ENCODE data around the gene TAS1R1.
"Not testable (repeated sequence)": the region's sequence is repeated elsewhere in the genome, so short reads cannot be mapped to it uniquely, and the experiment has no call there.

TAS1R1 gene

DNA sequence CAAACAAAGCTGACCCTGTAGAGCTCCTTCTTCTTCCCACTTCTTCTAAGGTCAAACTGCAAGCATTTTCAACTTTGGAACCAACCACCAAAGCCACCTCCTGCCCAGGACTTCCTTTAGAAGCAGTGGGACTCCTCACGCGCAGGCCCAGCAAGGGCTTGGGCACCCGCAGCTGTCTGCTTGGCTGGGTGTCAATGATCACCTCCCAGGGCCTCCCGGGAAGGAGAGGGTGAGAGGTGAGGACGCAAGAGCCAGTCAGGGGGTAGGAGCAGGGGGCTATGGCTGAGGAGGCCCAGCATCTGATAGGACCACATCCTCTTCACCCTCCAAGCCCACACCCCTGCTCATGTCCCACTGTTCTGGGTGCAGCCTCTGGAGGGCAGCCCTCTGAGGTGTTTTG, 37.3 kb downstream of the TAS1R1 start:
- no peak for DNase-seq

DNA sequence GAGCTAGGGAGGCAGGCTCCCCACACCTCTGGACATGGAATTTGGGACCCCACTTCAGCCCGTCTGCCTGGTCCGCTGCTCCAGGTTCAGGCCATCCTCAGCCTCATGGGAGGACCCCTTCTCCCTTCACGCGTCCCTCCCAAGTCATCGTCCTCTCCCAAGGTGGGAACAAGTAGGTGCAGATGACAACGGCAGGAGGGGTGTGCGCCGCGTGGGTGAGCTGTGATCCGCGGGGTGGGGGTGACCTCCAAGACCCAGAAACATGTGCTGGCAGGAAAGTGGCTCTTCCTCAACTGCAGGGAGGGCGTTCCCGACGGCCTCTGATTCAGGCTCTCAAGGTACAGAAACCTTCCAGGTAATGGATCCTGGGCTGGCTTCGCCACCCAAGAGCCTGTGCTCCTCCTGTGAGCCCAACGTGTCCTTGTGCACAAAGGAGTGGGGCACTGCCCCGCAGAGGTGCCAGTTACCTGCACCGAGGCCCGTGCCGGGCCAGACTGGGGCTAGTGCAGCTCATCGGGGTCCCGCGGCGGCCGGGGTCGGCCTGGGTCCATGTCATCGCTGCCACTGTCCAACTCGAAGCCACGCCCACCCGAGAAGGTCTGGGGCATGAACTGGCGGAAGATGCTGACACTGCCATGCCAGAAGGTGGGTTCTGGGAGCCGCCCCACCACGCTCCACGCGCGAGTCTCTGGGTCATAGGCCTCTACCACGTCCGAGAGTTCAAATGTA, 37.9 kb downstream of the TAS1R1 start:
- no peak for DNase-seq

DNA sequence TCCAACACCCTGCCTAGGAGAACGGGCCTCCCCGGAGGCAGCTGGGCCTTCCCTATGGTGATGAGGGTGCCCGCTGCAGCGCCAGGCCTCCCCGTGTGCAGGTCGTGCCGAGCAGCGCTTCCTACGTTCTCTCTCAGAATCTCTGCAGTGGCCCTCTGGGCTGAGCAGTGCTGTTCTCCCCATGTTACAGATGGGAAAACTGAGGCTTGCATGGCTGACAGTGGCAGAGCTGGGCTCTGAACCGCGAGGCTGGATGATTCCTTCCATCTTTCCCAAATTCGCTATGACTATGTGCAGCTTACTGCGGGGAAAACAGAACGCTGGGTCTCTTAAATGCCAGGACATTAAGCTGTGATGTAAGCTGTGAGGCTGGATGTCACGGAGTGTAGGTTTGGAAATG, 38.7 kb downstream of the TAS1R1 start:
- DNase-seq = no peak

DNA sequence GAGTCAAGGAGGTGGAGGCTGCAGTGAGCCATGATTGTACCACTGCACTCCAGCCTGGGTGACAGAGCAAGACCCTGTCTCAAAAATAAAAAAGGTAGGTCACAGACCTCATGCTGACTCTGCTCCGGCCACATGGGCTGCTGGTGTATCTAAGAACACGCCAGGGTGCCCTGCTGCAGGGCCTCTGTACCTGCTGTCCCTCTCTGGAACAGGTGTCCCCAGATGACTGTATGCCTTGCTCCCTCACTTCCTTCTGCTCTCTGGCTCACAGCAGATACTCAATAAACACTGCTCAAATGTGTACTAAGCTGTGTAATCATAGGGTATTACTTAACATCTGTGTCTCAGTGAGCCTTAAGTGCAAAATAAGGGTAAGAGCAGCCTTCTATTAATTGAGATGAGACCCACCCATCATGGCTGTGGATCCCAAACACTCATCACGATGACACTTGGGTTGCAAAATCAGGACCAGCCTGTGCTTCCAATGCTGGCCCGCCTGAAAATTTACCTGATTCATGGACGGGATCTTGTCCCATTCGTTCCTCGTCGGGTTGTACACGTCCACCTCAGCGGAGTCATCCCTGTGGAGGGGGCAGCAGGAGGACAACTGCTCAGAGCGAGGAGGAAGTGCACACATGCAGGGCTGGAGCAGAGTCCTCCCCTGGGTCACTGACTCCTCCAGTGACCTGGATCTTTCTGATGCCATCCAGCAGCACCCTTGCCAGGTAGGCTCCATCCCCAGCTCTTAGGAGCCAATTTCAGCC, 40.1 kb downstream of the TAS1R1 start:
- DNase-seq = no peak

DNA sequence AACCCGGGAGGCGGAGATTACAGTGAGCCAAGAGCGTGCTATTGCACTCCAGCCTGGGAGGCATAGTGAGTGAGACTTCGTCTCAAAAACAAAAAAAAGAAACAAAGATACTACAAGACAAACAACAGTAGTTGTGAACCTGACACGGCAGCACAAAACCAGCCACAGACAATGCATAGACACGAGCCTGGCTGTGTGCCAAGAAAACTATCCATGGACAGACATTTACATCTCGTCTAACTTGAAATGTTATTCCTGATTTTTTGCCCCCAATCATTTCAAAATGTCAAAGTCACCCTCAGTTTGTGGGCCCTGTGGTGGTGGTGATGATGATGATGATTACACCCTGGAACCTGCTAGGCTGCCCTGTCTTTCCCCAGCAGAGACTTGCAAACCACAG, 41.2 kb downstream of the TAS1R1 start:
- DNase-seq = no peak

DNA sequence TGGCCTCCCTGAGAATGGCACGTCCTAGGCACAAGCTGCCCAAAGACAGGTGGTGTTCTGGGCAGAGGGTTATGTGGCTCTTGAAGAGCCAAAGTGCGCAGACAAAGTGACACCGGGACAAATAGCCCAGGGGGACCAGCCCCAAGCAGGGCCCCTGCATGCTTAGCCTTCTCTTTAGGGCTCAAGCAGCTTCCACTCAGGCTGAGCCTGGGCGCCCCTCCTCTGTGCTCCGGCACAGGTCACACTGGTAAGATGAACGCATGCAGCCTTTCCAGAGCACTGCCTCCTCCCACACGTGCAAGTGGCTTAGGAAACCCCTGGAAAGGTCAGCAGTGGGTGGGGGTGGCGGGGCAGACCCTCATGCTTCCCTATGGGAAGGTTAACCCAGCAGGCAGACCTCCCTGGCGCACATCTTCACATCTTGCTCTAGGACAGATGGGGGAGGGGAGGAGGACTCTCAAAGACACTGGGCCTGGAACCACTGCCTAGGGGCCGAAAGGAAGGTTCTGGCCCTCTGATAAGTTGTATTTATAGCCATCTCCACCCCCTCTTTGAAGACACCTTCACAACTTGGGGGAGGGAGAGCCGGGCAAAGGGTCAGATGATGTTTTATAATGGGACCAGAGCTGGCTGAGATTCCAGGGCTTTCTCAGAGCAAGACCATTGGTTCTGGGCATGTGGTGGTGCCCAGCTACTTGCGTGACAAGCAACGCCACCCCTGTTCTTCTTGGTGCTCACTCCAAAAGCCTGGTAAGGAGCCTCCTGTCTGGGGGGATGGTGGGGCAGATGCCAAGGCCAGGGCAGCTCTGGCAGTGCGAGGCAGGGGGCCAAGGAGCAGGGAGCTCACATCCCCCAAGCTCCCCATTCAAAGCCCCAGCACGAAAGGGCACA, 42.0 kb downstream of the TAS1R1 start:
- no peak for DNase-seq

DNA sequence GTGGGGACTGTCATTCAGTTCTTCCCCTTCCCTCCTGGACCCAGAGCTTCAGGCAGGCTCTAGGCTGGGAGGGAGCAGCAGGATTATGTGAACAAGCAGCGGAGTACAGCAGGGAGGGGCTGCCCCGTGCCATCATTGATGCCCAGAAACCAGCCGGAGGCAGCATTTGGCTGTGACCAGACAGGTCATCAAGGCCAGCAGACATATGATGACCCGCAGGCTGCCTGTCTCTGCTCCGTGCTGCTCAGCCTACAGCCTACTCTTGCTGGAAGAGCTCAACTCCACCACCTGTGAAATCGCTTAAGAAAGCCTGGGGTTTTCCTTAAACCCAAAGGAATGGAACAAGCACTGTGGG, 42.6 kb downstream of the TAS1R1 start:
- DNase-seq = no peak

DNA sequence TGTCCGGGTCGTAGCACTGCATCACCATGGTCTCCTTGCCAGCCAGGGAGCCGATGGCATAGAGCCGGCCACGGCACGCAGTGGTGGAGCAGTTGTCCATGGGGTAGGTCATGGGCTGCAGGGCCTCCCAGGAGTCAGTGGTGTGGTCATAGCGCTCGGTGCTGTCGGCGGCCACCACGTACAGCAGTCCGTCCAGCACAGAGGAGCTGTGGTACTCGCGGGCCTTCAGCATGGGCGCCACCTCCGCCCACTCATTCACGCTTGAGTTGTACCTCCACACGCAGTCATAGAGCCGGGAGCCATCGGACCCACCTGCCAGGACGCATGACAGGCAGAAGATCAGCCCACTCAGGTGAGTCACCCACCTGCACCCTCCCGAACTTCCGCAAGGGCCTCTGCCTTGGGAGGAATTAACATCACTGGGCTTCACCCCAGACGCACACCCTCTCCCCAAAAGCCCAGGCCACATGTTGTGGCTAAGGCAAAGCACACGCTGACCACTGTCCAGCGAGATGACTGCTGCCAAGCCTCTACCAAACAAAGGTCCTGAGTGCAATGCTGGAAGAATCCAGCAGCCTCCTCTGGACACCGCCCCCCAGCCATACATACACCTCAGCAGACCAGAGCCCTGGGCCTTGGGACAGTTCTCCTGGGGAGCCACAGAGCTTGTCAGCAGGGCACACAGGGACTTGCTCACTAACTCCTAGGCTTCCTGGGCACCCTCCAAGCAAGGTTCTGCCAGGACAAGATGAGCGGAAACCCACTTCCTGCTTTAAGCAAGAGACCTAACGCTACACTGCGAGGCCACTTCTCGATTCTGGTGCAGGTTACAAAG, 44.3 kb downstream of the TAS1R1 start:
- no peak for DNase-seq

DNA sequence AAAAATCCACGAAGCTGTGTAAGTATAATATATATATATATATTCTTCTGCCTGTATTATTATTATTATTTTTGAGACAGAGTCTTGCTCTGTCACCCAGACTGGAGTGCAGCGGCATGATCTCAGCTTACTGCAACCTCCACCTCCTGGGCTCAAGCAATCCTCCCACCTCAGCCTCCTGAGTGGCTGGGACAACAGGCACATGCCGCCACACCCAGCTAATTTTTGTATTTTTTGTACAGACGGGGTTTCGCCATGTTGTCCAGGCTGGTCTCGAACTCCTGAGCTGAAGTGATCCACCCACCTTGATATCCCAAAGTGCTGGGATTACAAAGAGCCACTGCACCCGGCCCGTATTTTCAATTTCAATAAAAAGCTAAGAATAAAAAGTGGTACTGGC, 44.9 kb downstream of the TAS1R1 start:
- DNase-seq = not testable (repeated sequence)

DNA sequence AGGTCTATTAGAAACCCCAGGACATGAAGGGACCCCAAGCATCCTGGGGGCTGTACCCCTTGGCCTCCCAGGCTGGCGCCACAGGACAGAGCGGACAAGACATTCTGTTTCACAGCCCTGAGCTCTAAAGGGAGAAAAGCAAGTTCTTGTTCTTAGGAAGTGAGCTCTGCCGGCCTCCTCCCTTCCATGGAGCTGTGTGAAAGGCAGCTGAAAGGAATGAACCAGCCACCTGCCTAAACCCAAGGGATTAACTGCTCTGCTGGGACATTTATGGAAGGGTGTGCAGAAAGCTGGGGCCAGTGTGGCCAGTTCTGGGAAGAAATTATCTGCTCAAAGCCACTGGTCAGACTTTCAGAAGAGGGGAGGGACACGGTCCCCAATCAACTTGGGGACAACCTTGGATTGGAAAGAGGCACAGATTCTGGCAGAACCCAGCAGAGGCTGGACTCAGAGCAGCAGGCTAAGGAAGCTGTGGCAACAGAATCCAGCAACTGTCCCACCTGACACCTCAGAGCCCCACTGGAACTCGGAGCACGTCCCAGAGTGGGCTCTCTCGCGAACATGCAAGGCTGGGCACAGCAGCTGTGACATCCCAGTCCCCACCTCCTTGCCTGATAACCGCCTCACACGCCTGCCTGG, 45.4 kb downstream of the TAS1R1 start:
- DNase-seq = no peak

DNA sequence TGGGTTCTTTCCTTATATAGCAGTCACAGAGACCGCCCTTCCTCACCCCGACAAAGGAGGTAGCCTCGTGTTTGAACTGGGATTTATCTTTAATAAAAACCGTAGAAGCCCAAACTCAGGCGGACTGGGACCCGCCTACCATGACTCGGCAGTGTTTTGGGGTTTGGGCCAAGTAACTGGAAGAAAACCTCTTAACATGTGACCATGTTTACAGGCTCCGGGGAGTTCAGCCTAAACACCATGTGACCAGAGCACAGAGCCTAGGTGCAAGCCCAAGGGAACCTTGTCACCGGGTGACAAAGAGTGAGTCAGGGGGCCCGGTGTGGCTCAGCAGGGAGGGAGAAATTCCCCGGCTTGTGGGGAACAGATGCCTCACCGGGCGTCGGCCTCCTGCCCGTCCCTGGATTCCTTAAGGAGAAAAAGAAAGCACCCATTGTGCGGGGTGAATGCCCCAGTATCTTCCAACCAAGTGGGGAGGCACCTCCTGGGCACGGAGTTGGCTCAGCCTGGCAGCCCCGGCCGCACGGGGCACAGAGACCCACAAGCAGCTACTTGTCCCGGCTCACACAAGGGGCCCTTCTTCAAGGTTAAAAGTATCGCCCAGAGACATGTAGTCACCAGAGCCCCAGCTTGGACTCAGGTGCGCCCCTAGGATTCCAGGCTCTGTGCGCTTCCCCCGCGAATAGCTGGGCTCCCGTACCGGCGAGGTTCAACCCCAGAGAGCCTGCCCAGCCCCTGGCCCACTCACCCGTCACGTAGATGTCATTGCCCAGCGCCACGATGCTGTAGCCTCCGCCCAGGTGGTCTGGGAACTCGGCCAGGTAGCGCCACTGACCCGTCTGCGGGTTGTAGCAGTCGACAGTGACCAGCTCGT, 46.2 kb downstream of the TAS1R1 start:
- no peak for DNase-seq

DNA sequence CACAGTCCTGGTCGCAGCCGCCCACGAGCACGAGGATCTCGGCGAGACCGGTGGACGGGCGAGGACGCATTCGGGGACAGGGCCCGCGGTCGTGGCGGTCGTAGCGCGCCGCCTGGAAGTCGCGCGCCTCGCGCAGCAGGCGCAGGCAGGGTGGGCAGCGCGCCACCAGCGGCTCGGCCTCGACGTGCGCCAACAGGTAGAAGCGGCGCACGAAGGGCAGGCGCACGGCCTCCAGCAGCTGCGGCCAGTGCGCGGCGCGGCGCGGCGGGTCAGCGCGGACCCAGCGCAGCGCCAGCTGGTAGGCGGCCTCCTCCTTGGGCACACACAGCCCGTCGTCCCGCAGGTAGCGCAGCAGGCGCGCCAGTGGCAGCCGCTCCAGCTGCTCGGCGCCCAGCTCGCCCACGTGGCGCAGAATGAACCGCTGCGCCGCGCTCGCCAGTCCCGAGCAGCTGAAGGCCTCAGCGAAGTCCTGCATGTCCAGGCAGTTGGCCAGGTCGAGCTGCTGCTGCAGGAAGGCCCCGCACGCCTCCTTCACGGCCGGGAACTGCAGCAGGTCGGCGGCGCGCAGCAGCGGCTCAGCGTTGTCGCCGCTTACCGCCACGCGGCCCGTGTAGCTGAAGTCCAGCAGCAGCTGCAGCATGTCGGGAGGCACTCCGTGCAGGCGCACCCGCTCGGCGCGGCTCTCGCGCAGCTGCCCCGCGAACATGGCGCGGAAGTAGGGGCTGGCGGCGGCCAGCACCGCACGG, 47.0 kb downstream of the TAS1R1 start:
- DNase-seq = no peak

DNA sequence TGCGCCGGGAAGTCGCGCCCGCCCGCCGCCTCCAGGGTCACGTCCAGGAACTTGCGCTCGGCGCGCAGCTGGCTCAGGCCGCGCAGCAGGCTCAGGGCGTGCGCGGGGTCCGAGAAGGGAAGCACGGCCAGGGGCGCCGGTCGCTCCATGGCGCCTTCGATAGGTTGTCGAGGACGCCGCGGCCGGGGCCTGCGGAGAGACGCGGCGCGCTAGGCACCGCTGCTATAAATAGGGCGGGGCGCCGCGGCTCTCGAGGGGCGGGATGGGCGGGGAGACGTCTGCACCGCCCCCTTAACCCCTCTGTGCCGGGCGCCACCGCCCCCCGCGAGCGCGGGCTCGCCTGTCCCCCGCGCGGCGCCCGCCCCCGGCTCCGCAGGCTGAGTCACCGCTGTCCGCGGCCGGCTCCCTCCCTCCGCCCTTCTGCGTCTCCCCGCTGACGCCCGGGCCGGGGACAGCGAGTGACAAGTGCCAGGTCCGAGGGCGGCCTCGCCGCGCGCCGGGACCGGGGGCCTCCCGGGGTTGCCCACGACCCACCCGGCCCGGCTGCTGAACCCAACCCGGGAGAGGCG, 47.6 kb downstream of the TAS1R1 start, which contains the start of gene KLHL21:
TSS of gene KLHL21 (minus strand) at position 201 of the 569 bp plus-strand sequence. CDS start at position 149, 52 bp downstream.
- DNase-seq = no peak

DNA sequence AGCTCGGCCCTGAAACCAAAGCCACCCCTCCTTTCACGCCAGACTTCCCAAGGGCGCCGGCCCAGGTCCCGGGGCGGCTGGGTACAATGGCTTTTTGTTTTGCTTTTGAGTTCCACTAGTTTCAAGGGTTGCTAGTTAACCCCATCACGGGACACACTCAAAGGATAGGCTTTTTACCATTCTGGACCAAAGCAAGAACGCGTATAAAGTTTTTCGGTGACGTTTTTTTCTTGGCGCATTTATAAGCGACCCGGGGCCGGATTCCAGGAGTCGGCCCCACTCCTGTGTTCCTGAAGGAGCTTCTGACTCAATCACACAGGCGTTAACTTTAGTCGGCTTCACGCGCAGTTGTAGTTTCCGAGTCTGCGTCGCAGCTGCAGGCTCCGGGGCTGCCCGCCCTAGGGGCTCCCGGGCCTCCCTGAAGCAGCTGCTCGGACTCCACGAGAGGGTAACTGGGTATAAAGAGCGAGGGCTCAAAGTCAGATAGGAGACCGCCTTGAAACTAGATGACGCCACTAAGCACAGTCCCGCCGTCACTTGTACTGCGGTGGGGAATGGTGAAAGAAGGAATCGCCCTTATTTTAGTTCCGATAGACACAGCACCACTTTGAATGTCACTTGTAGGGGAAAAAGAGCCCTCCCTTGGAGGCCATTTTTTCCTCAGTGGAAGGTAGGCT, 48.3 kb downstream of the TAS1R1 start:
- DNase-seq = no peak

DNA sequence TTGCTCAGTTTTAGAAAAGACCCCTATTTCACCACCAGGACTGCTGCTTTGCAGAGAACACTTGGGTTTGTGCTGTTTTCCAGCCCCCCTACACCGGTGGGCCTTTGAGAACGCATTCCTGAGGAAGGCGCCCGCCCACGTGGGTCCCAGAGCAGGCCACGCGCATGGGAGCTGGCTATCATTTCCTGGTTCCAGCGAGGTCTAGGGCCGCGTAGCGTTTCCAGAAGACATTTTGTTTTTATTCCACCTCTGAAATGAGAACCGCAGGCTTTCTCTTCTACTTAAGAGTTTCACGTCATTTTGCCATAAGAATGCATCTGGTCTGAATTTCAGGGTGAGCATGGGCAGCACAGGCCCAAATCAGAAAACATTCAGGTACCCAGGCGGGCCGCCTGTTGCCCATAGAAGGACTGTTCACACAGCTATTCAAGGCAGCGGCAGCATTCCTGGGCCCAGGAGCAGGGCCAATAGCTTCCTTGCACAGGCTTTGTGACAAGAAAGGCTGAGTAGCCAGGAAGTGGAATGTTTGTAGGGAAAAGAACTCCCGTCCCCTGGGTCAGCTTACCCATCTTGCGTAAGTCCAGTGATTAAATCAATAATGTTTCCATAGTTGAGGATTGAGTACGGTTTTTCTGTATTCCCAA, 48.9 kb downstream of the TAS1R1 start:
- DNase-seq = no peak

DNA sequence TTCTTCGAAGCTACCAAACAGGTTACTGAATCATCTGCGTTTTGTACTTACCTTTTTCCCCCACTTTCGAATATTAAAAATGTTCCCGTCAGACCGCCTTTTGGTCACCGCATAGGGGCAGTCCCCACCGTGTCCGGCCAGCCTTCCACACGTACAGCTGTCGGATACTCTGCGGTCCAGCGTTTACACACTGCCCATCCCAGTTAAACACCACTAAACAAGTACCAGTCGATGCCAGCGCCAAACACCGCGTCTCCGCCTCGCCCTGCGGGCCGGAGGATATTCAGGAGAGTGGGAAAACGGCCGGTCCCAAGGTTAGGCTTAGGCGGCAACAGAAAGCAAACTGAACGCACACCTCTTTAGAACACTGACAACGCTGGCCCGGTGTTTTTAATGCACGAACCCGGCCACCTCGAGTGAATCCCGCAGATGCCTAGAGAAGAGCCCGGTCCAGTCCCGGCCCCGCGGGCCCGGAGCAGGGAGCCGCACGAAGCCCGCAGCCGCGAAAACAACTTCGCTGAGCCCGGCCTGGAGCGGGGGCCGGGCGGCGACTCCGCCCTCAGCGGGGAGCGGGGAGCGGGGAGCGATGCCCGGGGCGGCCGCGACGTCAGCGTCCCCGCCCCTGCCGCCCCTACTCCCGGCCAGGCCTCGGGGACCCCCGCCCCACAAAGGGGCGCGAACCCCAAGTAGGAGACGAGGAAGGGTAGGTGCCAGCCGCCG, 57.7 kb downstream of the TAS1R1 start:
- DNase-seq = no peak

DNA sequence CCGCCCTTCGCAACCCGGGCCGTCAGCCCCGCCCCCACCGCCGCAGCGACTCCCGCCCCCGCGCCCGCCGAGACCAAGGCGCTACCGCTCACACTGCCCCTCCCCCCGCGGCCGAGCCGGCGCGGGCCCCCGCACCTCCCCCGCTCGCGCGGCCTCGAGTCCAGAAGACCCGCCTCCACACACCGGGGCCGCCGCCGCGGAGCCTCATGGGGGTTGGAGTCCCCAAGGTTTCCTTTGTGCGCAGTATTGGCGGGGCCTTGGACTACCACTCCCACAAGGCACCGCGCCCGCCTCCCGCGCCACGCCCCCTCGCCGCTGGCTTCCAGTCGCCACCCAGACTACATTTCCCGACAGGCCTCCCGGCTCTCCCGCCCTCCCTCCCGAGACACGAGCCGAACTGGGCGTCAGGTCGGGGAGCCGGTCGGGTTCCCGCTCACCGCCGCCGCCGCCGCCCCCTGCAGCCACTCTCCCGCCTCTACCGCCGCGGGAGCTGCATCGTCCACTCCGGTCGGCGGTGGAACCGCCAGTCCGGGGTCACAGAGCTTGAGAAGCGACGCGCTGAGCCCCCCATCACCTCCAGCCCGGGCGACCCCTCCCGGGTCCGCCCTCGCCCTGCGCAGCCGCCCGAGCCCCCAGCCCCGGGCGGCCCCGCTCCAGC, 58.4 kb downstream of the TAS1R1 start, which contains the start of gene PHF13:
TSS of gene PHF13 (plus strand) at position 371 of the 658 bp plus-strand sequence. CDS start 336 bp downstream, outside the sequence.
- DNase-seq = peak; percentile 97

Measured in NCI-H2081 treated with DMSO at 0.1 percent for 48 hours (cell line).